Mesenchymal stem cell (in vitro differentiated cells and primary cell): ENCODE data around the gene ZSWIM6.
"Not testable (repeated sequence)": the region's sequence is repeated elsewhere in the genome, so short reads cannot be mapped to it uniquely, and the experiment has no call there.

Experiments used
- DNase-seq: peaks from one replicate; pipeline ENCODE4 v3.0.0-alpha.2; 2013
- H2AFZ ChIP-seq: one replicate; pipeline ENCODE4 v1.6.1; 2013; ENCODE audit warnings: low read depth, mild to moderate bottlenecking, control low read depth, inconsistent platforms, low read length, moderate library complexity
- H2AK5ac ChIP-seq: 2 replicates; pipeline ENCODE4 v1.6.1; 2013; ENCODE audit warnings: low read length, moderate library complexity, mild to moderate bottlenecking, inconsistent platforms; ENCODE audit not compliant: severe bottlenecking
- H2BK120ac ChIP-seq: one replicate; pipeline ENCODE4 v1.6.1; 2013; ENCODE audit warnings: low read depth, mild to moderate bottlenecking, inconsistent platforms, low read length, moderate library complexity
- H2BK12ac ChIP-seq, 2 experiments: one replicate each; pipeline ENCODE4 v1.6.1; 2013; ENCODE audit warnings: inconsistent platforms in 2 of 2, low read length in 2 of 2, mild to moderate bottlenecking in 2 of 2, moderate library complexity in 2 of 2, control low read depth in 1 of 2
- H2BK15ac ChIP-seq: one replicate; pipeline ENCODE4 v1.6.1; 2013; ENCODE audit warnings: mild to moderate bottlenecking, low read depth, inconsistent platforms; ENCODE audit not compliant: poor library complexity, severe bottlenecking
- H2BK5ac ChIP-seq: 2 replicates; pipeline ENCODE4 v1.6.1; 2013; ENCODE audit warnings: low read depth, mild to moderate bottlenecking, low read length, control low read depth, inconsistent platforms; ENCODE audit not compliant: poor library complexity, severe bottlenecking
- H3K14ac ChIP-seq, 2 experiments: one replicate each; pipeline ENCODE4 v1.6.1; 2013; ENCODE audit warnings: inconsistent platforms in 2 of 2, low read length in 2 of 2, control low read depth in 1 of 2, mild to moderate bottlenecking in 1 of 2, moderate library complexity in 1 of 2
- H3K18ac ChIP-seq, 2 experiments: one replicate each; pipeline ENCODE4 v1.6.1; 2013; ENCODE audit warnings: inconsistent platforms in 2 of 2, low read length in 2 of 2, control low read depth in 1 of 2, low read depth in 1 of 2, mild to moderate bottlenecking in 1 of 2
- H3K23ac ChIP-seq, 2 experiments: one replicate each; pipeline ENCODE4 v1.6.1; 2013; ENCODE audit warnings: inconsistent platforms in 2 of 2, low read length in 2 of 2, mild to moderate bottlenecking in 2 of 2, moderate library complexity in 2 of 2, control low read depth in 1 of 2
- H3K27ac ChIP-seq: 2 replicates; pipeline ENCODE4 v1.5.1; 2013; ENCODE audit warnings: mild to moderate bottlenecking, moderate library complexity, low read length, control low read depth, inconsistent platforms; ENCODE audit not compliant: poor library complexity, severe bottlenecking
- H3K27me3 ChIP-seq, 2 experiments: 2 replicates each; pipeline versions ENCODE4 v1.6.1 to v1.7.0; 2013; ENCODE audit warnings: low read length in 2 of 2, mild to moderate bottlenecking in 2 of 2, moderate library complexity in 2 of 2, control low read depth in 1 of 2, inconsistent platforms in 1 of 2; ENCODE audit not compliant: control insufficient read depth in 1 of 2, insufficient read depth in 1 of 2
- H3K36me3 ChIP-seq, 2 experiments: 2 replicates each; pipeline versions ENCODE4 v1.6.1 to v1.7.0; 2013; ENCODE audit warnings: low read length in 2 of 2, control low read depth in 1 of 2, inconsistent platforms in 1 of 2, low read depth in 1 of 2, mild to moderate bottlenecking in 1 of 2; ENCODE audit not compliant: insufficient read depth in 2 of 2, control insufficient read depth in 1 of 2
- H3K4ac ChIP-seq, 2 experiments: one replicate each; pipeline ENCODE4 v1.6.1; 2013; ENCODE audit warnings: inconsistent platforms in 2 of 2, low read length in 2 of 2, mild to moderate bottlenecking in 2 of 2, moderate library complexity in 2 of 2, control low read depth in 1 of 2, low read depth in 1 of 2
- H3K4me1 ChIP-seq: 2 replicates; pipeline ENCODE4 v1.6.1; 2013; ENCODE audit warnings: low read depth, low read length, control low read depth; ENCODE audit not compliant: control insufficient read depth, insufficient read depth
- H3K4me2 ChIP-seq: 2 replicates; pipeline ENCODE4 v1.6.1; 2013; ENCODE audit warnings: low read length, mild to moderate bottlenecking, inconsistent platforms; ENCODE audit not compliant: poor library complexity, severe bottlenecking
- H3K4me3 ChIP-seq, 2 experiments: 2 replicates each; pipeline versions ENCODE4 v1.5.1 to v1.7.0; 2013; ENCODE audit warnings: low read length in 2 of 2, mild to moderate bottlenecking in 2 of 2, control low read depth in 1 of 2, low read depth in 1 of 2; ENCODE audit not compliant: insufficient read depth in 1 of 2
- H3K79me1 ChIP-seq: replicated peaks from 2 replicates; pipeline ENCODE4 v1.6.1; 2013; ENCODE audit warnings: mild to moderate bottlenecking, control low read depth, low read length, inconsistent platforms; ENCODE audit not compliant: poor library complexity, severe bottlenecking
- H3K9ac ChIP-seq: 2 replicates; pipeline ENCODE4 v1.7.0; 2013; ENCODE audit warnings: mild to moderate bottlenecking, low read length, moderate library complexity
- H3K9me3 ChIP-seq: 2 replicates; pipeline ENCODE4 v1.7.0; 2013; ENCODE audit warnings: mild to moderate bottlenecking, low read length; ENCODE audit not compliant: control insufficient read depth
- H4K8ac ChIP-seq: one replicate; pipeline ENCODE4 v1.6.1; 2013; ENCODE audit warnings: inconsistent platforms, mild to moderate bottlenecking, low read length, moderate library complexity
- H4K91ac ChIP-seq: one replicate; pipeline ENCODE4 v1.6.1; 2013; ENCODE audit warnings: mild to moderate bottlenecking, low read length, inconsistent platforms
- WGBS: methylation state at CpG from one replicate; pipeline ENCODE4 v1.1.7; 2013; ENCODE audit warnings: mixed read lengths; 5-methylcytosine and 5-hydroxymethylcytosine counted together

ZSWIM6 gene

GRCh38 chr5:61406497-61406896 lies 74.4 kb downstream of the ZSWIM6 start:
- not testable (repeated sequence) for H4K8ac ChIP-seq, H3K18ac ChIP-seq, H4K91ac ChIP-seq, H3K9ac ChIP-seq, H2BK15ac ChIP-seq, H2BK5ac ChIP-seq, H3K4me3 ChIP-seq, H2AK5ac ChIP-seq, H3K4me2 ChIP-seq, DNase-seq, H3K9me3 ChIP-seq, H3K4ac ChIP-seq, H2BK120ac ChIP-seq, H3K27ac ChIP-seq, H3K36me3 ChIP-seq, H2BK12ac ChIP-seq, H3K27me3 ChIP-seq, H3K14ac ChIP-seq, H3K23ac ChIP-seq, H2AFZ ChIP-seq, H3K4me1 ChIP-seq
- WGBS, result 96% methylated on average over 3 of the region's 4 CpGs
- H3K79me1 ChIP-seq, result peaks cover 12% of the 10 kb centered on the region

GRCh38 chr5:61407706-61408270 lies 75.7 kb downstream of the ZSWIM6 start:
- H3K36me3 ChIP-seq, result no peaks in the 10 kb centered on the region
- H3K4me2 ChIP-seq, result no peak overlapping the region
- H3K4ac ChIP-seq, result no peak overlapping the region
- no peak overlapping the region for H4K8ac ChIP-seq
- WGBS, result no CpG with 5 or more reads among the region's 1 CpG
- no peak overlapping the region for H3K4me3 ChIP-seq
- no peaks in the 10 kb centered on the region for H3K9me3 ChIP-seq
- H3K9ac ChIP-seq, result peak overlapping the region; percentile 38
- no peak overlapping the region for H4K91ac ChIP-seq
- no peak overlapping the region for H3K18ac ChIP-seq
- no peak overlapping the region for H2BK120ac ChIP-seq
- H2BK5ac ChIP-seq, result no peak overlapping the region
- no peaks in the 10 kb centered on the region for H3K27me3 ChIP-seq
- peak overlapping the region; percentile 87 for H2AK5ac ChIP-seq
- H3K23ac ChIP-seq, result no peak overlapping the region
- H2BK12ac ChIP-seq, result no peak overlapping the region
- H3K27ac ChIP-seq, result no peak overlapping the region
- H2BK15ac ChIP-seq, result no peak overlapping the region
- DNase-seq, result no peak
- no peak overlapping the region for H3K14ac ChIP-seq
- H2AFZ ChIP-seq, result no peak overlapping the region
- H3K79me1 ChIP-seq, result peaks cover 16% of the 10 kb centered on the region
- H3K4me1 ChIP-seq, result peaks cover 4% of the 10 kb centered on the region

GRCh38 chr5:61408476-61409168 lies 76.6 kb downstream of the ZSWIM6 start:
- no peaks in the 10 kb centered on the region for H3K36me3 ChIP-seq
- H3K4me2 ChIP-seq, result peak overlapping the region; percentile 47
- H3K79me1 ChIP-seq, result peaks cover 13% of the 10 kb centered on the region
- H2AFZ ChIP-seq, result no peak overlapping the region
- H2BK5ac ChIP-seq, result no peak overlapping the region
- H3K9ac ChIP-seq, result peak overlapping the region; percentile 85
- H3K14ac ChIP-seq, result no peak overlapping the region
- peak overlapping the region; percentile 89 for H3K27ac ChIP-seq
- peak overlapping the region in 1 of 2 experiments; percentile 56 for H3K4me3 ChIP-seq
- H3K18ac ChIP-seq, result no peak overlapping the region
- H2BK12ac ChIP-seq, result no peak overlapping the region
- peaks cover 4% of the 10 kb centered on the region for H3K4me1 ChIP-seq
- no peaks in the 10 kb centered on the region for H3K9me3 ChIP-seq
- H3K23ac ChIP-seq, result no peak overlapping the region
- H3K27me3 ChIP-seq, result no peaks in the 10 kb centered on the region
- no peak overlapping the region for H4K8ac ChIP-seq
- no peak overlapping the region for H4K91ac ChIP-seq
- DNase-seq, result peak; percentile 99
- no peak overlapping the region for H2BK15ac ChIP-seq
- WGBS, result 0% methylated on average over 22 of the region's 28 CpGs
- no peak overlapping the region for H3K4ac ChIP-seq
- H2AK5ac ChIP-seq, result no peak overlapping the region
- no peak overlapping the region for H2BK120ac ChIP-seq

- 2% methylated on average over 2 of the region's 2 CpGs for WGBS
- Histone ChIP-seq H3K36me3 (no peaks in the 10 kb centered on the region), H4K8ac (no peak overlapping the region), H3K4ac (no peak overlapping the region), H2AK5ac (no peak overlapping the region), H3K27ac (peak overlapping the region; percentile 94), H3K23ac (no peak overlapping the region), H2BK5ac (no peak overlapping the region), H3K18ac (no peak overlapping the region), H3K9me3 (no peaks in the 10 kb centered on the region), H3K4me1 (peaks cover 4% of the 10 kb centered on the region), H3K4me3 (peak overlapping the region in 1 of 2 experiments; percentile 56), H2AFZ (no peak overlapping the region), H2BK12ac (no peak overlapping the region), H3K79me1 (peaks cover 15% of the 10 kb centered on the region), H3K9ac (peak overlapping the region; percentile 85), H4K91ac (no peak overlapping the region), H3K4me2 (peak overlapping the region; percentile 22), H2BK120ac (no peak overlapping the region), H3K27me3 (no peaks in the 10 kb centered on the region), H3K14ac (no peak overlapping the region), H2BK15ac (no peak overlapping the region)
- peak; percentile 96 for DNase-seq
Observed at GRCh38 chr5:61409568-61409967, 77.5 kb downstream of the ZSWIM6 start.
